CD4-positive, alpha-beta T cell treated with Interleukin-6 at 100 ng/mL for 8 hours (primary cell): Measurements from ENCODE around the gene ADAM21.
A peak's percentile ranks its signal among the peaks of the same experiment; 100 is the strongest.
"Not testable (repeated sequence)": the region's sequence is repeated elsewhere in the genome, so short reads cannot be mapped to it uniquely, and the experiment has no call there.

ENCODE experiments used
- DNase-seq: peaks from one replicate; pipeline ENCODE4 v3.0.0-alpha.2; 2020; ENCODE audit warnings: mixed read lengths, low spot score

ADAM21 gene

DNA sequence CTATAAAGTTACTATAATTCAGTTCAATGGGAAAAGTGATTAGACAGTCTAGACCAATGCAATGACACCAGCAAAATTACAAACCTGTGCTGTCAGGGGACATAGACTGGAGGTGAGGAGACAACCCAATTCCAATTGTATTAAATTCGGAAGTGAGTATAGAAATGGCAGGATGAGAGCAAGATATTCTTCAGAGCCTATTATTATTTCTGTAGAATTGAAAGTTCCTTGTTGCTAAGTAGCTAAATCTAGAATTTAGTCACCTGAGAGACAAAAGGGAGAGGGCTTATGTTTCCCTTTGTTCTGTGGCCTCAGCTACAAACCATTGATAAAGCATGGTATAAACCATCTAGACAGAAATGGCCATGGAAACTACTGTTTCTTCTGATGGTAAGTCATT, at the start of gene ADAM21:
Gene ADAM21 (plus strand): TSS at position 301 of the 400 bp plus-strand sequence. CDS start 5,326 bp downstream, outside the sequence.
- DNase-seq = no peak

DNA sequence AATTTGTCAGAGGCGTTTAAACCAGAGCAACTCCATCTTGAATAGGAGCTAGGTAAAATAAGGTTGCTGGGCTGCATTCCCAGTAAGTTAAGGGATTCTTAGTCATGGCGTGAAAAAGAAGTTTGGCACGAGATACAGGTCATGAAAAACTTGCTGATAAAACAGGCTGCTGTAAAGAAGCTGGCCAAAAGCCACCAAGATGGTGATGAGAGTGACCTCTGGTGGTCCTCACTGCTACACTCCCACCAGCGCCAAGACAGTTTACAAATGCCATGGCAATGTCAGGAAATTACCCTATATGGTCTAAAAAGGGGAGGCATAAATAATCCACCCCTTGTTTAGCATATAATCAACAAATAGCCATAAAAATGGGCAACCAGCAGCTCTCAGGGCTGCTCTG, 48.6 kb upstream of the ADAM21 start:
- DNase-seq = not testable (repeated sequence)

DNA sequence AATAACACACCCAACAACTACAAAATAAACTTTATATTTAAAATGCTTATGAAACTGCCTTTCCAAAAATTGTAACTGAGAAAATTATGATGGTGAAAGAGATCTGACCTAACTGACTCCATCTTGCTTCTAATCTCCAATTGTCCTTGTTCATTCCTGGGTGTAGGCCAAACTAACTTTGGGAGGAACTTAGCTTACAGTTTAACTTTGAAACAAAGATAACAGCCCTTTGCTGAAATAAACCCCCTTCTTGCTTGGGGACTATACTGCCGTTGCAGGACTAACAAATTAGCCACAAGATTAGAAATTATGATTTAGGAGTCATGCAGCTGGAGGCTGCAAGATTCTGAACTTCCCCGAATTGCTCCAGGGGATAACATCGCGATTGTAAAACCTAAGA, 45.8 kb upstream of the ADAM21 start:
- not testable (repeated sequence) for DNase-seq

DNA sequence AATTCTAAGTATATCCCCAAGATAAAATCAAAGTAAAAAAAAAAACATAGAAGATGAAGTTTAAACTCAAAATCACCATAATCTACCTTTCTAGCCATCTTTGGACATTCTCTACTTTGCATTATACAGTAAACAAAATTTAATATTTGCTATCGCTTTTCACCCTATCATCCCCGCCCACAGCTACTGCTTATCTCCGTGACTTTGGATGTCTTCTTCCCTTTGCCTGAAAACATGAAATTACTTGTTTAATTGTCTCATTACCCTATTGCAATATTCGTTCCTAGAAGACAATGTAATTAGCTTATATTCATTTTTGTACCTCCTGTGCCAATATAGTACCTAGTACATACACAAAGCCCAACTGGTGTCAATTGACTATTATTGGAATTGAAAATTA, 44.4 kb upstream of the ADAM21 start:
- DNase-seq = no peak

DNA sequence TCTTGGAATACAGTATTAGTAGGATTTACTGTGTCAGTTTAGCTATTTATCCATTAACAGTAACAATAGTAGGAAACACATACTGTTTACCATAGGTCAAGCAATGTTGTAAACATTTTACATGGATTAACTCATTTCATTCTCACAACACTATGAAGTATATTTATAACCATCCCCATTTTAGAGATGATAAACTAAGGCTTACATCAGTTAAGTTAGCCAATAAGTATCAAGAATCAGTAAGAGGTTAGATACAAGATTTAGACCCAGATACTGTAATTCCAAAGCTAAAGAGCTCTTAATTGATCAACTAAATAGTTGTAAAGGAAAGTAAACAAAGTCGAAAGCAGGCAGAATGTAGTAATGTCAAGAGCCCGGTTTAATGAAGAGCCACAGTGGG, 36.2 kb upstream of the ADAM21 start:
- no peak for DNase-seq

DNA sequence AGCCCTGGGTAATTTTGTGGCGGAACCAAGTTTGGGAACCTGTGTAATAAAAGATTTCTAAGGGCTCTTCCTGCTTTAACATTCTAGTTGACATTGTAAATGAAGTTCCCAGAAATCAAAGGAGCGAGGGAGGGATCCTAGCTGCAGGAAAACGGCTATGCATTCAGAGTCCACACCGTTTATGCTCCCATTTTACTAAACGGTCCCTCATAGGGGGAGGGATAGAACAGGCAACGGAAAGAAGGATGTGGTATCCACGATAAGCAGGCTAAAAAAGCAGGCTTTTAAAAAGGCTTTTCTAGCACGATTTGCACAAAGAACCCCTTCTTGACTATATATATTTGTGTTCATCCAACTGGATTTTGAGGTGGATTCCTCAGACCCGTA, 35.6 kb upstream of the ADAM21 start:
- DNase-seq = no peak

DNA sequence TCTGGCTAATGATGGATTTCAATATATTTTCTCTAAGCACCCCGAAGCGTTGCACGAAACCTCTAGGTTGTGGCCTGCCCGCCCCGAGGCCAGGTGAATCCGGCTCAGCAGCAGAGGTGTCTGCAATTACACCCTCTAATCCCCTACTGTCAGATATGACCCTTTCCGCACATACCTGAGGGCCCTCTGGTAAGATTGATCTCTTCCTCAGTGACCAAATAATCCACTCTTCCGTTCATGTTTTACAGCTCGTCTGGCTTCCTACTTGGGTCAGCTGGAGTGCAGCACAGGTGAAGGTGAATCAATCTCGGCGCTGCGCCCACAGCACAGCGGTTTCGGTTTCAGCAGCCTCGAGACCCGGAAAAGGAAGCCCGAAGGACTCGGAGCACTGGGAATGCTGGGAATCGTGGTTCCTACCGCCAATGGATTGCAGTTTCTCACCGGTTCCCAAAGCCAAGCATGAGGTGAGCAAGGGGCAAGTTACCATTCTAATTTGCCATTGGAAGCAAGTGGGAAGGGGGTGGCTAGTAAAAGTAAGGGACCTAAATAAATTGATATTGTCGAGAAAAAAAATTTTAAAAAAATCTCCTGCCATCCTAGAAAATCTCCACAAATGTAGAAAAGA, 35.1 kb upstream of the ADAM21 start, which contains the start of gene SYNJ2BP:
Gene SYNJ2BP (minus strand): TSS at position 366 of the 625 bp plus-strand sequence. CDS start 127 bp downstream, at position 239.
- DNase-seq = peak; percentile 67

DNA sequence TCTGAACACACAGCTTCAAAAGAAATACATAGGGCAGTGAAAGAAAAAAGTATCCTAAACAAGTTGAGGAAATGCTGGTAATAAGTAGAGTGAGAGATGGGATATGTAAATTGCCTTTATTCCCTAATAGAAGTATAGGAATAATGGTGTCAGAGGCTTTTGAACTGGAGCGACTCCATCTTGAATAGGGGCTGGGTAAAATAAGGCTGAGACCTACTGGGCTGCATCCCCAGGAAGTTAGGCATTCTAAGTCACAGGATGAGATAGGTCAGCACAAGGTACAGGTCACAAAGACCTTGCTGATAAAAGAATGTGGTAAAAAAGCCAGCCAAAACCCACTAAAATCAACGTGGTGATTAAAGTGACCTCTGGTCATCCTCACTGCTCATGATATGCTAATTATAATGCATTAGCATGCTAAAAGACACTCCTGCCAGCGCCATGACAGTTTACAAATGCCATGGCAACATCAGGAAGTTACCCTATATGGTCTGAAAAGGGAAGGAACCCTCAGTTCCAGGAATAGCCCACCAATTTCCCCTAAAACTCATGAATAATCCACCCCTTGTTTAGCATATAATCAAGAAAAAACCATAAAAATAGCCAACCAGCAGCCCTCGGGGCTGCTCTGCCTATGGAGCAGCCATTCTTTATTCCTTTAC, 32.6 kb upstream of the ADAM21 start:
- DNase-seq = not testable (repeated sequence)

DNA sequence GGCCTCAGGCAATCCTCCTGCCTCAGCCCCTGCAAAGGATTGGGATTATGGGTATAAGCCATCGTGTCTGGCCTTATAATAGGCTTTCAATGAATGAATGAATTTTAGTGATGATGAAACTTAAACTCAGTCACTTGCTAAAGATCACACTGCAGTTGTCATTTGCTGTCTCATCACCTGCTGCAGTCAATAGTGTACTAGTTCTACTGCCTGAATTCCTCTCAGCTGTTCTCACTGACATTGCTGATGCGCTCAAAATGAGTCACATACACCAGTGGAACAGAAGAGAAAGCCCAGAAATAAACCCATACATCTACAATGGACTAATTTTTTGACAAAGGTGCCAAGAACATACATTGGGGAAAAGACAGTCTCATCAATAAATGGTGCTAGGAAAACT, 29.4 kb upstream of the ADAM21 start:
- no peak for DNase-seq

DNA sequence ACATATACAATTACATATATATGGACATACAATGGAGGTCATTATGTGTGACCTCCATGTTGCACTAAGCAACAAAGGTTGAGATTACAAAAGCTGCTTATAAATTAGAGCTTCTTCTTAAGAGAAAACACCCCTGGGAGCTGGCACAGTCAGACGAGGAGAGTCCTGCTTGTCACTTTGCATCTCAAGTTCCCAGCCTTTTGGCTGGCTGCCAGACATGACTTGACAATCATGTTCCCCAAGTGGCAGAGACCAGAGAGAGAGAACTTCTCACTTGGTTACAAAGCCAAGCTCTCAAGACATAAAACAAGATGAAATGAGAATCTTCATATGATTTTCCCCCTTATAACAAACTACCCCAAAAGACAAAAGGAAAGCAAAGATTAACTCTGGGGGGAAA, 26.6 kb upstream of the ADAM21 start:
- DNase-seq = no peak

DNA sequence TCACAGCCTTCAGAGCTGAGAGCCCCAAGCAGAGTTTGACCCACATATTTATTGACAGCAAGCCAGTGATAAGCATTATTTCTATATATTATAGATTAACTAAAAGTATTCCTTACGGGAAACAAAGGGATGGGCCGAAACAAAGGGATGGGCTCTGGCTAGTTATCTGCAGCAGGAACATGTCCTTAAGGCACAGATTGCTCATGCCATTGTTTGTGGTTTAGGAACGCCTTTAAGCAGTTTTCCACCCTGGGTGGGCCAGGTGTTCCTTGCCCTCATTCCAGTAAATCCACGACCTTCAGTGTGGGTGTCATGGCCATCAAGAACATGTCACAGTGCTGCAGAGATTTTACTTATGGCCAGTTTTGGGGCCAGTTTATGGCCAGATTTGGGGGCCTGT, 25.4 kb upstream of the ADAM21 start:
- not testable (repeated sequence) for DNase-seq

DNA sequence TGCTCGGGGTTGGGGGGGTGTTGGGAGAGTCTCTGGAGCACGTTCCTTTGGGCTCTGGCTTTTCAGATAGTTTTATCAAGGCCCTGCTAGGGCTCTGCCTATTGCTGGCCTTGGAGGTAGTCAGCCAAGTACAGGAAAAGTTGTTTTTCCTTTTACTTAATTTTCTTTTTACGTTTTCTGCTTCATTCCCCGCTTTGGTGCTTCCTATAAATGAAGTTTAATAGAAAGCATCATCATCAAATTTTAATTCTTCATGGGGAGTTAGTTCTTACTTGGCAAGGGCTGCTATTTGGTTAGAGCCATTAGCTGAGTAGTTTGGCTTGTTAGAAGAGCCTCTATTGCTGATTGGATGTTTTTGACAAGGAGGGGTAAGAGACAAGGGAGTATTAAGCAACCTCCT, 15.1 kb upstream of the ADAM21 start:
- DNase-seq = no peak

DNA sequence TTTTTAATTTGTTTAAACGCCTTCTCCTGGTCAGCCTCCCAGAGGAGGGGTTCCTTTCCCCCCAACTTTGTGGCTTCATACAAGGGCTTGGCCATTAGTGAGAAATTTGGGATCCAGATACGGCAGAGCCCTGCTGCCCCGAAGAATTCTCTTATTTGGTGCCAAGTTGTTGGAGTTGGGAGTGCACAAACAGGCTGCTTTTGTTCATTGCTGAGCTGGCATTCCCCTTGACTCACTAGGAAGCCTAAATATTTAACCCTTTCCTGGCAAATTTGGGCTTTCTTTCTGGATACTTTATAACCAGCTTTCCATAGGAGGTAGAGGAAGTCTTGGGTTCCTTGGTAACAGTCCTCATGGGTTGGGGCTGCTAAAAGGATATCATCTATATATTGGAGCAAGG, 10.3 kb upstream of the ADAM21 start:
- DNase-seq = no peak

DNA sequence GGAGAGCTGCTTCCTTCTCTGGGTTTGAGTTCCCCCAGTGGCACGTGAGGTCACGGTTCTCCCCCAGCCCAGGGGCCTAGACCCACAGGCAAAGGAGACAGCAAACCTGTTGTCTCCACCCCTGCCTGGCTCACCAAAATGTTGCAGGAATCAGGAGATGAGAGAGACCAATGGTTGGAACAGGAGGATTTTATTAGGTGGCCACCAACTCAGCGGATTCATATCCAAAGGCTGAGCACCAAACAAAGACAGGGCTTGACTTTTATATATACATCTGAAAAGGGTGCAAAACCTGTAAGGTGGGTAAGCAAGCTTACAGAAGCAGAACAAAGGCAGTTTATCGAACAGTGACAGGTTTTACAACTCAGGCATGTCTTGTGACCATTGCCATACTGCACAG, 9.2 kb upstream of the ADAM21 start:
- DNase-seq = no peak

DNA sequence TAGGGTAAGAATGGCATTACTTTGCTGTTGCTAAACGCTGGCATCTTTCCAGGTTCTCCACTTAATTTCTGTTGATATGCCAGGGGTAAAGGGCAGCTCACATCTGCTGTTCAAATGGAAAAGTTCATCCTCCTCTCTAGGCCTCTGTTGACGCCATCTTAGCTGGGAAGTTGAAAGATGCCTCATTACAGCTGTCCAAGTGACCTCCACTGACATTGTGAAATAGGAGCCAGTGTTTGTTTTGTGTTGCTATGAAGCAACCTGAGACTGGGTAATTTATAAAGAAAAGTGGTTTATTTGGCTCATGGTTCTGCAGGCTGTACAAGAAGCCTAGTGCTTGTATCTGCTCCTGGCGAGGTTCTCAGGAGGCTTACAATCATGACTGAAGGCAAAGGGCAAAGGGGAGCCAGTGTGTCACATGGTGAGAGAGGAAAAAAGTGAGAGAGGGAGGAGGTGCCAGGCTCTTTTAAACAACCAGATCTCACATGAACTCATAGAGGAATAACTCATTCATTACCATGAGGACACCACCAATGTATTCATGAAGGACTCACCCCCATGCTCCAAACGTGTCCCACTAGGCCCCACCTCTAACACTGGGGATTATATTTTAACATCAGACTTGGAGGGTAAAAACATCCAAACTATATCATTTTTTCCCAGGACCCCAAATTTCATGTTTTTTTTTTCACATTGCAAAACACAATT, 3.2 kb upstream of the ADAM21 start:
- DNase-seq = no peak

DNA sequence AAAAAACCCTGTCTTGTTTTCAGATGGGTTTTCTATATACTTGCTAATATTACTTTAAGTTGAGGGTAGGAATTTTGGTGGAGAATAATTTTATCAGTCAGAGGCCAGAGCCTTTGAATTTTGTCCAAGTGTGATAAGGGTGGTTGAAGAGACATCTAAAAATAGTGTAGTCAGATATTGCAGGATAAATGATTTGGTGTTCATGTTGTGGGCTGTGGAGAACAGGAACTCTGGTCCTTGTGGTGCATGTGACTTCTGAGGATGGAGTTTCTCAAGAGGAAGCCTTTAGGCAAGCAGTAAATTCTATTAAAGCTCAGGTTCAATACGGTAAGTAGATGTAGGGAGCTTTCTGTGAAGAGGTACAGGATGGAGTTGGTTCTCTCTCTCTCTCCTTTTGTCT, 2.8 kb downstream of the ADAM21 start:
- DNase-seq = no peak

DNA sequence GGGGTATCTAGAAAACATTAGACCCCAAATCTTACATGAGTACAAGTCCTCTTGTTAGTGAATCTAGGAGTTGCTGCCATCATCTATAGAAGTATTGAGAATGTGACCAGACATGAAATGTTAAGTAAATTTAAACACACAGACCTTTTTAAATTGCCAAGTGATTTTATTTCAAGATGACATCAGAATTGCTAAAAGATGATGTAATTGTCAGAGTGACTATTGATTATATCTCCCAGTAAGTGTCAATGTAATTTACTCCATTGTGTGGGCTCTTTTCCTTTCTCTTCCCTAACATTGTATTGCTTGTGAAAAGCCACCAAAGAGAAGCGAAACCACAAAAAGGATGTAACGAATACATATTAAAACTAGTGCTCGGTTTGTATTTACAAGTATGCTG, 16.8 kb downstream of the ADAM21 start:
- no peak for DNase-seq

DNA sequence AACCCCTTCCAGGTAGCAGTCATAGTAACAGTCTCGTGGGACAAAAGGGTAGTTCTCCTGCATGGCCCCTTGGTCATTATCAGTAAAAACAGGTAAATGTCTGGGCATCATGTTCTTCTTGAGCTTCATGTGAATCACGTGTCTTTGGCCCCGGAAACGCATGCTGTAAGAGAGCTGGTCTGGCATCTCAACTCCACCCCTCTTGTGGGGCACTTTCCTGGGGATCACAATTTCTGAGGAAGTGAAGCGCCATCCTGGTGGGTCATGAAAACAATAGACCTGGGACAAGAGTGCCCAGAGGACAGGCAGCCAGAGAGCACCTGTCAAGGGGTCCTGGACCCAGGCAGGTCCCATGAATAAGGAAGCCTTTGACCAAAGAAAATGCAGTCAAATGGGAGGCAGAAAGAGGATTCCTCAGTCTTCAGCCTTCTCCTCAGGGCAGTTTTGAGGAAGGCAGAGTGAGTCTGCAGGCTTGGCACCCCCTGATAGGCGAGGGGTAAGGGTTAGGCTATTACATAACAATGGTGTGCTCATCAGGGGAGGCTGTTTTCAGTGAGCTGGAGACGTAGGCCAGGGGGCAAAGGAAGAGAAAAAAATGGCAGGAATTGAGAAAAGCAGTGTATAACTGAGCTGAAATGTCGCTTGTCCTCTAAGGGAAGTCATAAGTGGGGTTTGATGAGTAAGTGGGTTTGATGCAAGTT, 19.0 kb downstream of the ADAM21 start:
- DNase-seq = not testable (repeated sequence)

DNA sequence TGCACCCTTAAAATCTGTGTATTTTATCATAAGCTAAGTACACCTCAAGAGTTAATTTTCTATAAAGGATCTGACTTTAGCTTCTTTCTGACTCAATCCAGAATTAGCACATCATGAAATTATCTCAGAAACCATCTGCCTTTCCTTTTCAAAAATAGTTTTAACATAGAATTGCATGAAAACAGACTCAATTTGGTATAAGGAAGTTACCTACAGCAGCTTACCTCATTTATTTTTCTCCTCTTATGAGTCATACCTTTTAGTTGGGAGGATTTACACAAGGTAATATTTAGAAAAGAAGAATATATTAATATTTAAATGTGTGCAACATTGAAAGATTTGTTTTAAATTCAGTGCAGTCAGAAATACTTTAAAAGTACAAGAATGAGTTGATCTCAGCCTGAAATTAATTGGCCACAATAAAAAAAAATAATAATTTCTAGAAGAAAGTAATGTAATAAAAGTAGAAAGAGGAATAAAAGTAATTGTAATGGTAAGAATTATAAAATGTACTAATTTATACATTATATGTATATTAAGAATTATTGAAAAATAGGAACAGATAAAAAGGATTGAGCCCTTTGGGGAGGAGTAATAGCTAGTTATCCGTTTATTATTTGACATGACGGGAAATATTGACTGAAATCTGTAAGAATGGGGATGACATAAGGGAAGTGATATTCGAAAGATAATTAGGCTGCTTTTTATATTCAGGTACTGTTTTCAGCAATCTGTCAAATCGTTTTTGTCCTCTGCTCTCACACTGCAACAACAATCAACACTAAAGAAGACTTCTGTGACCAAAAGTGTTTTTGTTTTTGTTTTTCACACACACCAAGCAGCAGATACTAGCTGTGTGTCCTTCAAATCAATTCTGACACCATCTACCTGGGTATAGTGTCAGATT, 20.5 kb downstream of the ADAM21 start:
- DNase-seq = no peak

DNA sequence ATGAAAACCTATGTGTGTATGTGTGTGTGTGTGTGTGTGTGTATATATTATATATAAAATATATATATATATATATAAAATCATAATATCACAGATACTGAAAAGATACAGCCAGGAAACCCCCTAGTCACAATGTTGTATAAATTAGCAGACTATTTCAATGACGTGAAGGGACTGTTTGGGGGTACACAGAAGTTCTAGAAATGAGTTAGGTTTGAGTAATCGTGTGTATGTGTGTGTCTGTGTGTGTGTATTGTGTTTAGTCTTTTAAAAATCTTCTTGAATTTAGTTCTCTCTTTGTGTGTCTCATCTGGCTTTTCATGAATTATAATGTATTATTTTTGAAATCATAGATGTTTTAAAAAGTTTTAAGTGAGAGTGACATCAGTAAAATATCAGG, 21.9 kb downstream of the ADAM21 start:
- no peak for DNase-seq

DNA sequence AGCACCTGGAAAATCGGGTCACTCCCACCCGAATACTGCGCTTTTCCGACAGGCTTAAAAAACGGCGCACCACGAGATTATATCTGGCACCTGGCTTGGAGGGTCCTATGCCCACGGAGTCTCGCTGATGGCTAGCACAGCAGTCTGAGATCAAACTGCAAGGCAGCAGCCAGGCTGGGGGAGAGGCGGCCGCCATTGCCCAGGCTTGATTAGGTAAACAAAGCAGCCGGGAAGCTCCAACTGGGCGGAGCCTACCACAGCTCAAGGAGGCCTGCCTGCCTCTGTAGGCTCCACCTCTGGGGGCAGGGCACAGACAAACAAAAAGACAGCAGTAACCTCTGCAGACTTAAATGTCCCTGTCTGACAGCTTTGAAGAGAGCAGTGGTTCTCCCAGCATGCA, 23.5 kb downstream of the ADAM21 start:
- DNase-seq = not testable (repeated sequence)
